Measurements from ENCODE around the gene CTCFL.

- TF ChIP-seq CTCF (IDR thresholded peaks at IDR 0.05) (no peak), EP300 (IDR thresholded peaks at IDR 0.05) (no peak)
These were observed 3.2 kb upstream of the CTCFL start for GRCh38 chr20:57528148-57528547.

All from sigmoid colon (tissue), 4 donors.